OCI-LY3 (cell line): Measurements from ENCODE around the gene RPRD2.

ENCODE experiments used
- H2AFZ ChIP-seq: fragments of 200-600, 300-600 bp; shearing (Covaris generic); 2 replicates; pipeline ENCODE4 v1.6.0; 2014; ENCODE audit warnings: antibody characterized with exemption, low read depth, low read length
- H3K27ac ChIP-seq: fragments of 200-600, 300-600 bp; sonication (generic); 2 replicates; pipeline ENCODE4 v1.5.1; 2014; ENCODE audit warnings: mild to moderate bottlenecking, low read length, moderate library complexity, mixed read lengths
- H3K27me3 ChIP-seq: fragments of 200-600, 300-600 bp; sonication (generic); 2 replicates; pipeline ENCODE4 v1.6.1; 2014; ENCODE audit warnings: low read depth, low read length, mixed read lengths
- H3K36me3 ChIP-seq: fragments of 200-600, 300-600 bp; sonication (generic); replicated peaks from 2 replicates; pipeline ENCODE3; 2014; ENCODE audit warnings: low read depth, low read length, mixed read lengths
- H3K4me1 ChIP-seq: fragments of 300-600, 200-600 bp; sonication (generic); 2 replicates; pipeline ENCODE4 v1.6.1; 2014; ENCODE audit warnings: low read length, mixed read lengths
- H3K4me2 ChIP-seq: fragments of 200-600, 300-600 bp; sonication (generic); 2 replicates; pipeline ENCODE4 v1.6.1; 2014; ENCODE audit warnings: low read length, mixed read lengths
- H3K4me3 ChIP-seq: fragments of 300-600, 200-600 bp; sonication (generic); 2 replicates; pipeline ENCODE4 v1.5.1; 2014; ENCODE audit warnings: antibody characterized with exemption, mild to moderate bottlenecking, low read length, moderate library complexity
- H3K79me2 ChIP-seq: fragments of 300-600, 200-600 bp; shearing (Covaris generic); 2 replicates; pipeline ENCODE4 v1.6.1; 2014; ENCODE audit warnings: mild to moderate bottlenecking, low read length, mixed read lengths
- H3K9ac ChIP-seq: fragments of 300-600, 200-600 bp; shearing (Covaris generic); 2 replicates; pipeline ENCODE4 v1.6.0; 2014; ENCODE audit warnings: mild to moderate bottlenecking, low read length, moderate library complexity
- H3K9me3 ChIP-seq: fragments of 200-600, 300-600 bp; shearing (Covaris generic); 2 replicates; pipeline ENCODE4 v1.6.1; 2014; ENCODE audit warnings: low read length, mixed read lengths; ENCODE audit not compliant: insufficient read depth
- H4K20me1 ChIP-seq: fragments of 200-600, 300-600 bp; sonication (generic); 2 replicates; pipeline ENCODE4 v1.6.1; 2016; ENCODE audit warnings: low read length, mixed read lengths; ENCODE audit not compliant: insufficient read depth
- EZH2phosphoT487 ChIP-seq: fragments of 200-600 bp; shearing (Covaris generic); IDR thresholded peaks from 2 replicates; pipeline ENCODE4 v1.6.1; 2018; ENCODE audit warnings: antibody characterized with exemption, mixed run types, low read depth
- TF ChIP-seq, protein P1 (sequence below): fragments of 200-600, 300-600 bp; sonication (generic); IDR thresholded peaks from 2 replicates; pipeline ENCODE4 v1.5.1; 2014; ENCODE audit warnings: antibody characterized with exemption, low read length, low read depth

The RPRD2 gene

DNA sequence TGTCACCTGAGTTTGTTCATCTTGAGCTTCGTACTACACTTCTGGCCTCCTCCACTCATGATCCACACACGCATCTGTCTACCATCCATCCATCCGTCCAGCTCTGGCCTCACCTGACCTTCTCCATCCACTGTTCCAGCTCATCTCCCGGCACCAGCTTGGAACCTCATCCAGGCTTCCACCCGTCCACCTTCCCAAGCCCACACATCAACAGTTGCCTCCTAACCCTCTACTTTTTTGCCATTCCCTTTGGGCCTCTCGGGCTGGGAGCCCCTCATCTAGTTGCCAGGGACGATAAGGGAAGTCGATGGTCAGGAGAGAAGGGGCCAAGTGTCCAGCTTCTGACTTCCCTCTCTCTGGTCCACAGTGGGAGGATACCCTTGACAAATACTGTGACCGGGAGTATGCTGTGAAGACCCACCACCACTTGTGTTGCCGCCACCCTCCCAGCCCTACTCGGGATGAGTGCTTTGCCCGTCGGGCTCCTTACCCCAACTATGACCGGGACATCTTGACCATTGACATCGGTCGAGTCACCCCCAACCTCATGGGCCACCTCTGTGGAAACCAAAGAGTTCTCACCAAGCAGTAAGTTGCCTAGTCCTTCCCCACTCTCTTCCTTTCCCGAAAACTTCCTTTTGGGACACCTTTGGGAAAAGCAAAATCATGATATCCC lies 148.2 kb downstream of the RPRD2 start:
- peaks cover 10% of the 10 kb centered on the region for H3K4me1 ChIP-seq
- H3K36me3 ChIP-seq, result peaks cover 8% of the 10 kb centered on the region
- no peaks in the 10 kb centered on the region for H3K79me2 ChIP-seq
- TF ChIP-seq, protein P1, sequence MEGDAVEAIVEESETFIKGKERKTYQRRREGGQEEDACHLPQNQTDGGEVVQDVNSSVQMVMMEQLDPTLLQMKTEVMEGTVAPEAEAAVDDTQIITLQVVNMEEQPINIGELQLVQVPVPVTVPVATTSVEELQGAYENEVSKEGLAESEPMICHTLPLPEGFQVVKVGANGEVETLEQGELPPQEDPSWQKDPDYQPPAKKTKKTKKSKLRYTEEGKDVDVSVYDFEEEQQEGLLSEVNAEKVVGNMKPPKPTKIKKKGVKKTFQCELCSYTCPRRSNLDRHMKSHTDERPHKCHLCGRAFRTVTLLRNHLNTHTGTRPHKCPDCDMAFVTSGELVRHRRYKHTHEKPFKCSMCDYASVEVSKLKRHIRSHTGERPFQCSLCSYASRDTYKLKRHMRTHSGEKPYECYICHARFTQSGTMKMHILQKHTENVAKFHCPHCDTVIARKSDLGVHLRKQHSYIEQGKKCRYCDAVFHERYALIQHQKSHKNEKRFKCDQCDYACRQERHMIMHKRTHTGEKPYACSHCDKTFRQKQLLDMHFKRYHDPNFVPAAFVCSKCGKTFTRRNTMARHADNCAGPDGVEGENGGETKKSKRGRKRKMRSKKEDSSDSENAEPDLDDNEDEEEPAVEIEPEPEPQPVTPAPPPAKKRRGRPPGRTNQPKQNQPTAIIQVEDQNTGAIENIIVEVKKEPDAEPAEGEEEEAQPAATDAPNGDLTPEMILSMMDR, result no peak
- no peak for TF ChIP-seq EZH2phosphoT487
- H3K4me3 ChIP-seq, result no peak overlapping the region
- no peak overlapping the region for H3K9ac ChIP-seq
- H3K27ac ChIP-seq, result no peak overlapping the region
- no peaks in the 10 kb centered on the region for H3K27me3 ChIP-seq
- no peaks in the 10 kb centered on the region for H3K9me3 ChIP-seq
- no peaks in the 10 kb centered on the region for H4K20me1 ChIP-seq
- H3K4me2 ChIP-seq, result no peak overlapping the region
- H2AFZ ChIP-seq, result no peak overlapping the region

DNA sequence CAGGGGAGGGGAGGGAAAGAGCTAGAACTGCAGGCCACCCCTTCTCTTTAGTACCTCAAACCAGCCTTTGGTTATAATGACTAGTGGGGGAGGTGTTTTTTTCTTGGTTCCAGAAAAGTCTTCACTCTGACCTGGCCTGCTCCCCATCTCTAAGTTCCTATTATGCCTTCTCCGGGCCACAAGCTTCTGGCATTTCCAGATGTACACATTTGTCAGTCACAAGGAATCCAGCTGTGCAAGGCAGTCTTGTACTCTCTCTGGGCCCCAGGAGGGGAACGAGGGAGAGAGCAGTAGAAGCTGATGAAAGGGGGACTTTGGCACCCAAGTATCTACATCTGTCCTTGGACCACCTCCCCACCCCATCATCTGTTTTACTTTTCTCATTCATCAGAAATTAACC lies 148.9 kb downstream of the RPRD2 start:
- TF ChIP-seq EZH2phosphoT487, result no peak

DNA sequence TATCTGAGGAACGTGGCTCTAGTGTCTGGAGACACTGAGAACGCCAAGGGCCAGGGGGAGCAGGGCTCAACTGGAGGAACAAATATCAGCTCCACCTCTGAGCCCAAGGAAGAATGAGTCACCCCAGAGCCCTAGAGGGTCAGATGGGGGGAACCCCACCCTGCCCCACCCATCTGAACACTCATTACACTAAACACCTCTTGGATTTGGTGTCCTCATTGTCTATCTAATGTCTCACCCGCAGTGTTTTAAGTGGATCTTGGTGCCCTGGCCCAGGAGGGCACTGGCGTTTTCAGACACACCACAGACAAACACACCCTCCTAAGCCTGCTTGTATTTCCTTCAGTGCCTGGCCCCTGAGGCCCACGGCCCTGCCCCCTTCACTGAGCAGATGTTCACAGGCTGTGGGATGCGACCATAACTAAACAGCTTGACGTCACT lies 149.4 kb downstream of the RPRD2 start:
- H3K4me2 ChIP-seq, result no peak overlapping the region
- no peak overlapping the region for H3K27ac ChIP-seq
- H3K79me2 ChIP-seq, result no peaks in the 10 kb centered on the region
- no peaks in the 10 kb centered on the region for H3K27me3 ChIP-seq
- no peak overlapping the region for H2AFZ ChIP-seq
- no peaks in the 10 kb centered on the region for H4K20me1 ChIP-seq
- H3K4me3 ChIP-seq, result no peak overlapping the region
- peaks cover 2% of the 10 kb centered on the region for H3K36me3 ChIP-seq
- TF ChIP-seq, protein P1, result no peak
- TF ChIP-seq EZH2phosphoT487, result no peak
- H3K4me1 ChIP-seq, result peaks cover 10% of the 10 kb centered on the region
- H3K9me3 ChIP-seq, result no peaks in the 10 kb centered on the region
- no peak overlapping the region for H3K9ac ChIP-seq

More for the DNA sequence above, 148.9 kb downstream of the RPRD2 start:
- Histone ChIP-seq H3K4me3 (no peak overlapping the region), H3K79me2 (no peaks in the 10 kb centered on the region), H3K27me3 (no peaks in the 10 kb centered on the region), H3K4me1 (peaks cover 10% of the 10 kb centered on the region), H3K9me3 (no peaks in the 10 kb centered on the region), H3K9ac (no peak overlapping the region), H3K27ac (no peak overlapping the region), H2AFZ (no peak overlapping the region), H4K20me1 (no peaks in the 10 kb centered on the region), H3K36me3 (peaks cover 5% of the 10 kb centered on the region), H3K4me2 (no peak overlapping the region)

DNA sequence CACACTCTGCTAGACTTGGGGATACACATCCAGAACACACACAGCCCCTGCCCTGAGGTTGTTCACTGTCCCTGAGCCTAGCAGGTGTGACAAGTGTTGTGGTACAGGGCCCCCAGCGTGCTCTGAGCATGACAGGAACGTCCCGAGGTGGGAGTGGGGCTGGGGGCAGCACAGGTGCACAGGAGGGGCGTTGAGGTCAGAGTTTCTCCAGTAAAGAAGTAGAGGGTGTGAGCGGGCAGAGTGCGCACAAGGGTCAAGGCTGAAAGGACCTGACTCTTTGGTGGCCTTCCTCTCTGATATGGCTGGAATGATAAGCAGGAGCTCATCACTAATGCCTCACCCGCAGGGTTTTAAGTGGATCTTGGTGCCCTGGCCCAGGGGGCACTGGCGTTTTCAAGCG lies 150.3 kb downstream of the RPRD2 start:
- H3K36me3 ChIP-seq, result peaks cover 2% of the 10 kb centered on the region
- H3K4me3 ChIP-seq, result no peak overlapping the region
- no peaks in the 10 kb centered on the region for H3K27me3 ChIP-seq
- TF ChIP-seq, protein P1, result no peak
- TF ChIP-seq EZH2phosphoT487, result no peak
- H3K4me2 ChIP-seq, result no peak overlapping the region
- H3K9me3 ChIP-seq, result no peaks in the 10 kb centered on the region
- H3K27ac ChIP-seq, result no peak overlapping the region
- H2AFZ ChIP-seq, result no peak overlapping the region
- peaks cover 10% of the 10 kb centered on the region for H3K4me1 ChIP-seq
- H4K20me1 ChIP-seq, result no peaks in the 10 kb centered on the region
- H3K9ac ChIP-seq, result no peak overlapping the region
- no peaks in the 10 kb centered on the region for H3K79me2 ChIP-seq
